Spleen (tissue), 11 donors: Measurements from ENCODE around the gene FBLN7. TPM values are rescaled to one million over a fixed set of nuclear protein-coding genes. Genes with fewer than 3 reads are reported as not detected.

ENCODE experiments used
- DNase-seq: peaks from one replicate; pipeline ENCODE4 v3.0.0-alpha.2; 2020
- H3K27ac ChIP-seq, 8 donors: fragments of 200-600 bp; sonication (generic) in 7 of 8; 1 replicate in 4 of 8; 2 replicates in 4 of 8; pipeline versions ENCODE4 v1.5.0 to v1.8.0; 2016 to 2021; ENCODE audit warnings: inconsistent platforms in 4 of 8, mild to moderate bottlenecking in 4 of 8, moderate library complexity in 1 of 8
- H3K27me3 ChIP-seq, 7 donors: fragments of 200-600 bp; sonication (generic) in 6 of 7; replicated peaks in 1 of 7; 1 replicate in 4 of 7; 2 replicates in 3 of 7; pipeline versions ENCODE4 v1.5.0 to v1.8.0; 2016 to 2021; ENCODE audit warnings: inconsistent platforms in 3 of 7, mild to moderate bottlenecking in 1 of 7
- H3K36me3 ChIP-seq, 6 donors: fragments of 200-600 bp; sonication (generic) in 5 of 6; 1 replicate in 4 of 6; 2 replicates in 2 of 6; pipeline versions ENCODE4 v1.5.0 to v1.8.0; 2016 to 2021; ENCODE audit warnings: inconsistent platforms in 2 of 6
- H3K4me1 ChIP-seq, 6 donors: fragments of 200-600 bp; sonication (generic) in 5 of 6; 1 replicate in 3 of 6; 2 replicates in 3 of 6; pipeline versions ENCODE4 v1.5.0 to v1.8.0; 2016 to 2021; ENCODE audit warnings: inconsistent platforms in 3 of 6
- H3K4me3 ChIP-seq, 8 donors: fragments of 200-600 bp; sonication (generic) in 7 of 8; 1 replicate in 4 of 8; 2 replicates in 4 of 8; pipeline versions ENCODE4 v1.5.0 to v1.8.0; 2016 to 2021; ENCODE audit warnings: inconsistent platforms in 4 of 8, mild to moderate bottlenecking in 4 of 8, moderate library complexity in 2 of 8
- H3K9me3 ChIP-seq, 8 donors: fragments of 200-600 bp; sonication (generic) in 7 of 8; 1 replicate in 4 of 8; 2 replicates in 4 of 8; pipeline versions ENCODE4 v1.5.0 to v1.8.0; 2016 to 2021; ENCODE audit warnings: inconsistent platforms in 4 of 8
- CTCF ChIP-seq, 11 experiments: fragments of 200-600 bp in 7 of 11; fragments of 450-650 bp in 4 of 11; sonication (generic) in 4 of 11; IDR thresholded peaks in 8 of 11; conservative IDR thresholded peaks in 3 of 11; 1 replicate in 7 of 11; 2 replicates in 4 of 11; pipeline versions ENCODE4 v1.4.0 to v1.8.0; 2016 to 2021; ENCODE audit warnings: antibody characterized with exemption in 11 of 11, inconsistent platforms in 4 of 11, mild to moderate bottlenecking in 1 of 11
- POLR2A ChIP-seq, 3 donors: fragments of 450-650 bp; IDR thresholded peaks; one replicate each; pipeline ENCODE4 v1.5.1; 2017; ENCODE audit warnings: antibody characterized with exemption in 3 of 3, mild to moderate bottlenecking in 1 of 3
- POLR2AphosphoS5 ChIP-seq, 3 donors: sonication (generic); formaldehyde crosslinking; IDR thresholded peaks; one replicate each; pipeline ENCODE4 v1.5.1; 2017; ENCODE audit warnings: antibody characterized with exemption in 3 of 3
- WGBS, 5 donors: extraction: QIAGEN DNeasy Blood & Tissue Kit in 3 of 5; methylation state at CpG; one replicate each; pipeline versions ENCODE4 v1.1.5 to v1.1.7; 2013 to 2018; 5-methylcytosine and 5-hydroxymethylcytosine counted together
- intact Hi-C: fragments of 100-400 bp; cut with DNase I; formaldehyde crosslinking; loops from one replicate; pipeline ENCODE4 v1.15.0; 2023; ENCODE audit warnings: low total_unique reads
- polyA plus RNA-seq, 3 donors: library from polyadenylated mRNA; stranded (reverse); fragments of 200-250 nt; gene quantifications; one replicate each; pipeline ENCODE4 v1.2.1, GENCODE V29; 2013
- total RNA-seq, 7 donors: library from RNA; depleted of rRNA in 3 of 7; stranded (reverse); fragments of >200 nt in 3 of 7; fragmentation: NEBNext Ultra II Directional in 4 of 7; extraction: Animal tissue kit (Norgen Biotek cat#: 25700) in 4 of 7; gene quantifications; one replicate each; pipeline versions ENCODE4 v1.1.0 to v1.2.1, GENCODE V29; 2016 to 2021
- donor health status: healthy with polysubstance abuse.
- donor health status: DM: no; HTN: no; CAD: no; lungs with moderate emphysema.
- donor health status: DM: no; HTN: no; CAD: no.
- donor health status: Bipolar disorder and iron deficiency.
- donor health status: healthy.
- donor health status: DM: no; HTN: no; CAD: no.
- donor health status: DM: yes; HTN: yes; CAD: no.

FBLN7 gene
- total and polyA plus RNA-seq, 10 donors = 1.5 to 14.5 (median 7.8) TPM

- Histone ChIP-seq H3K4me3 (peak overlapping the region in 3 of 8 donors; percentile 16 to 32 (median 31)), H3K36me3 (no peaks in the 10 kb centered on the region), H3K27ac (peak overlapping the region in 3 of 8 donors; percentile 11 to 48 (median 33)), H3K4me1 (peaks cover 0 to 21% (median 9%) of the 10 kb centered on the region in 6 donors), H3K9me3 (no peaks in the 10 kb centered on the region), H3K27me3 (peaks cover 0 to 42% (median 8%) of the 10 kb centered on the region in 7 donors)
- DNase-seq = no peak
- TF ChIP-seq POLR2AphosphoS5 (IDR thresholded peaks at IDR 0.05) (no peak), POLR2A (IDR thresholded peaks at IDR 0.05) (no peak), CTCF (IDR thresholded peaks at IDR 0.05 in 8 of 11, conservative IDR thresholded peaks at IDR 0.05 in 3 of 11) (no peak)
- intact Hi-C loops = no loop called here
- WGBS, 5 donors = 12 to 27% (median 22%) methylated on average over 29 to 30 of the region's 30 CpGs
Observed at GRCh38 chr2:112140205-112140802, 2.1 kb downstream of the FBLN7 start.

GRCh38 chr2:112140899-112141625 is 2.9 kb downstream of the FBLN7 start:
- no peak for DNase-seq
- Histone ChIP-seq H3K27me3 (peaks cover 0 to 42% (median 8%) of the 10 kb centered on the region in 7 donors), H3K4me1 (peaks cover 0 to 21% (median 9%) of the 10 kb centered on the region in 6 donors), H3K36me3 (no peaks in the 10 kb centered on the region), H3K9me3 (no peaks in the 10 kb centered on the region), H3K4me3 (no peak overlapping the region), H3K27ac (peak overlapping the region in 1 of 8 donors; percentile 48)
- intact Hi-C loops = no loop called here
- WGBS, 5 donors = 88 to 93% (median 90%) methylated on average over 20 of the region's 20 CpGs
- no peak for TF ChIP-seq CTCF (IDR thresholded peaks at IDR 0.05 in 8 of 11, conservative IDR thresholded peaks at IDR 0.05 in 3 of 11)

GRCh38 chr2:112141626-112142007 is 3.4 kb downstream of the FBLN7 start:
- no peak for DNase-seq

More at GRCh38 chr2:112141626-112142007, 3.4 kb downstream of the FBLN7 start:
- 70 to 91% (median 81%) methylated on average over 7 of the region's 7 CpGs for WGBS, 5 donors
- no peaks in the 10 kb centered on the region for H3K36me3 ChIP-seq
- no peak for TF ChIP-seq POLR2AphosphoS5 (IDR thresholded peaks at IDR 0.05)
- TF ChIP-seq POLR2A (IDR thresholded peaks at IDR 0.05) = no peak
- TF ChIP-seq CTCF (IDR thresholded peaks at IDR 0.05 in 8 of 11, conservative IDR thresholded peaks at IDR 0.05 in 3 of 11) = no peak
- peaks cover 0 to 21% (median 9%) of the 10 kb centered on the region in 6 donors for H3K4me1 ChIP-seq
- H3K27me3 ChIP-seq = peaks cover 0 to 39% (median 8%) of the 10 kb centered on the region in 7 donors
- no peaks in the 10 kb centered on the region for H3K9me3 ChIP-seq
- H3K27ac ChIP-seq = no peak overlapping the region
- H3K4me3 ChIP-seq = no peak overlapping the region
- intact Hi-C loops = no loop called here
